Measurements from ENCODE around the gene ZDHHC9. TPM values are rescaled to one million over a fixed set of nuclear protein-coding genes. Genes with fewer than 3 reads are reported as not detected.

The ZDHHC9 gene
- total RNA-seq, 1 donor from 2014 or later: 45.4 TPM

DNA sequence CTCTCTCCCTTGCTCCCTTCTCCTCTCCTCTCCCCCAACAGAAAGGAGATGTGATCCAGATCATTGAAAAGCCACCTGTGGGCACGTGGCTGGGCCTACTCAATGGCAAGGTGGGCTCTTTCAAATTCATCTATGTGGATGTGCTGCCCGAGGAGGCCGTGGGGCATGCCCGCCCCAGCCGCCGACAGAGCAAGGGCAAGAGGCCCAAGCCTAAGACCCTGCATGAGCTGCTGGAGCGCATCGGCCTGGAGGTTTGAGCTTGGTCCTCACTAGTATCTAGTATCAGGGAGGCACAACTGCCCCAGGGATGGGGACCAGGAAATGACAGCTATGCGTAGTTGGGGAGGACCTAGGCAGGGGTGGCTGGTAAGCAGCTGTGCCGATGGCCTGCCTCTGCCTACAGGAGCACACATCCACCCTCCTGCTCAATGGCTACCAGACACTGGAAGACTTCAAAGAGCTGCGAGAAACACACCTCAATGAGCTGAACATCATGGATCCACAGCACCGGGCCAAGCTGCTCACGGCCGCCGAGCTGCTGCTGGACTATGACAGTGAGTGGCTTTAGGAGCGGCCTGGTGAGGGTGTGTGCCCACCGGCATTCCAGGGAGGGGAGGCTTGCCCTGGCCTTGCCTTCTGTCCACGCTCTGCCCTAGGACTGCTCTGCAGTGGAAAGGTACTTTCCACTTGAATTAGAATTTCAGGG lies 50.9 kb downstream of the ZDHHC9 start:
- Mint-ChIP-seq H3K27ac (ENCODE audit: unreplicated experiment) (no peak overlapping the region), H3K9me3 (ENCODE audit: low read depth) (no peaks in the 10 kb centered on the region), H3K4me1 (ENCODE audit: low read depth) (no peaks in the 10 kb centered on the region), H3K36me3 (ENCODE audit: low read depth) (no peaks in the 10 kb centered on the region), H3K27me3 (ENCODE audit: low read depth) (no peaks in the 10 kb centered on the region), H3K4me3 (ENCODE audit: unreplicated experiment) (no peak overlapping the region)
- TF ChIP-seq, protein P1, sequence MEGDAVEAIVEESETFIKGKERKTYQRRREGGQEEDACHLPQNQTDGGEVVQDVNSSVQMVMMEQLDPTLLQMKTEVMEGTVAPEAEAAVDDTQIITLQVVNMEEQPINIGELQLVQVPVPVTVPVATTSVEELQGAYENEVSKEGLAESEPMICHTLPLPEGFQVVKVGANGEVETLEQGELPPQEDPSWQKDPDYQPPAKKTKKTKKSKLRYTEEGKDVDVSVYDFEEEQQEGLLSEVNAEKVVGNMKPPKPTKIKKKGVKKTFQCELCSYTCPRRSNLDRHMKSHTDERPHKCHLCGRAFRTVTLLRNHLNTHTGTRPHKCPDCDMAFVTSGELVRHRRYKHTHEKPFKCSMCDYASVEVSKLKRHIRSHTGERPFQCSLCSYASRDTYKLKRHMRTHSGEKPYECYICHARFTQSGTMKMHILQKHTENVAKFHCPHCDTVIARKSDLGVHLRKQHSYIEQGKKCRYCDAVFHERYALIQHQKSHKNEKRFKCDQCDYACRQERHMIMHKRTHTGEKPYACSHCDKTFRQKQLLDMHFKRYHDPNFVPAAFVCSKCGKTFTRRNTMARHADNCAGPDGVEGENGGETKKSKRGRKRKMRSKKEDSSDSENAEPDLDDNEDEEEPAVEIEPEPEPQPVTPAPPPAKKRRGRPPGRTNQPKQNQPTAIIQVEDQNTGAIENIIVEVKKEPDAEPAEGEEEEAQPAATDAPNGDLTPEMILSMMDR (IDR thresholded peaks at IDR 0.05): no peak
- DNase-seq (ENCODE audit: low spot score): no peak

DNA sequence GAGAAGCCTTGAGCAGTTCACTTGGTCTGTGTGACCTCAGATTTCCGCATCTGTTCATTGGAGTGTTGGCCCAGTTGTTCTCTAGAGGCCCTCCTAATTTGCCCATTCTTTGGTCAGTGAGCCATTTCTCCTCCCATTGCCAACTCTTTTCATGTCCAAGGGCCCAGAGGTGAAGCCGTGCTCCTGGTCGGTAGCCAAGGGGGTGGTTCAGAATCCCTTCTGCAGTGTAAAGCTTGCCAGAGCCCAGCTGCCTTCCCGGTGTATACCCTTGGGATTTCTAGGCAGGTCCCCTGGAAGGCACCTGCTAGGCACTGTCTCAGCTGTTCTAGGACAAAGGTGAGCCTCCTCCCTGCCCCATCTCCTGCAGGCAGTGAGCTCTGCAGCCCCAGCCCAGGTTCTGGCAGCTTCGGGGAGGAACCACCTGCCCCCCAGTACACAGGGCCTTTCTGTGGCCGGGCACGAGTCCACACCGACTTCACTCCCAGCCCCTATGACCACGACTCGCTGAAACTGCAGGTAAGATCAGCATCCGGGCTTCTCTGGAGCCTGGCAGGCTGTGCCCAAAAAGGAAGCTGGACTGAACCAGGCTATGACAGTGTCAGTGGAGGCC lies 51.6 kb downstream of the ZDHHC9 start:
- DNase-seq (ENCODE audit: low spot score): no peak
- Mint-ChIP-seq H3K27ac (ENCODE audit: unreplicated experiment) (no peak overlapping the region), H3K4me3 (ENCODE audit: unreplicated experiment) (no peak overlapping the region), H3K9me3 (ENCODE audit: low read depth) (no peaks in the 10 kb centered on the region), H3K36me3 (ENCODE audit: low read depth) (no peaks in the 10 kb centered on the region), H3K27me3 (ENCODE audit: low read depth) (no peaks in the 10 kb centered on the region), H3K4me1 (ENCODE audit: low read depth) (no peaks in the 10 kb centered on the region)
- TF ChIP-seq, protein P1 (IDR thresholded peaks at IDR 0.05): no peak

DNA sequence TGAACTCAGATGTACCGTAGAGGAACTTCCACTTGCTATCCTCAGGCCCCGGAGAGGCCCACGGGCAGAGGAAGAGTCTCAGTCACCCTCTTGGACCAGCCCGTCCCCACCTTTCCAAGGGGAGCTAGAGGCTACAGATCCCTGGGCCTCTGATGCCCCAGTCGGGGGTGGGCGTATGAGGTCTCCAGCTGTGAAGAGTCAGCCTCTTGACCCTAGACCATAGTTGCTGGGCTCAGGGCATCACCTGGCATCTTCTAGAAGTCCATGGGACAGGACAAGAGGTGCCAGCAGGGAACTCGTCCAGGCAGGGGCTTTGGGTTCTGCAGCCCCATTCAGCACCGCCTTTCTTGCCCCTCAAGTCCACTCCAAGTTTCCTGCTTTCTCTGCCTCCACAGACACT lies 52.4 kb downstream of the ZDHHC9 start:
- no peak for DNase-seq (ENCODE audit: low spot score)
- TF ChIP-seq, protein P1 (IDR thresholded peaks at IDR 0.05): no peak
- no peaks in the 10 kb centered on the region for H3K36me3 Mint-ChIP-seq (ENCODE audit: low read depth)
- H3K4me1 Mint-ChIP-seq (ENCODE audit: low read depth): no peaks in the 10 kb centered on the region
- H3K27me3 Mint-ChIP-seq (ENCODE audit: low read depth): no peaks in the 10 kb centered on the region
- no peak overlapping the region for H3K27ac Mint-ChIP-seq (ENCODE audit: unreplicated experiment)
- H3K9me3 Mint-ChIP-seq (ENCODE audit: low read depth): no peaks in the 10 kb centered on the region
- no peak overlapping the region for H3K4me3 Mint-ChIP-seq (ENCODE audit: unreplicated experiment)

DNA sequence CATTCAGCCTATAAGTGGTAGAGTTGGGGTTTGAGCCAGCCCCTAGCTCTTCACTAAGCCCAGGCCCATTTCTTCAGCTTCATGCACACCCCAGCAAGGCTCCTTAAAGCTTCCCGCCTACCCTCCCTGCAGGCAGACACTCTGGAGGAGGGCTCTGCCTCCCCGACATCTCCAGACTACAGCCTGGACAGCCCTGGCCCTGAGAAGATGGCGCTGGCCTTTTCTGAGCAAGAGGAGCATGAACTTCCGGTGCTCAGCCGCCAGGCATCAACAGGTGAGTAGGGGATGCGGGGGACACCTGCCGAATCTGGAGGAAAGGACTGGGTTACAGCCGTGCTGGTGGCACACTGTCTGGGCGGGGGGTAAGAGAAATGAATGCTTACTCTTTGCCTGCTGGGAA lies 52.9 kb downstream of the ZDHHC9 start:
- no peaks in the 10 kb centered on the region for H3K9me3 Mint-ChIP-seq (ENCODE audit: low read depth)
- DNase-seq (ENCODE audit: low spot score): no peak
- H3K4me1 Mint-ChIP-seq (ENCODE audit: low read depth): no peaks in the 10 kb centered on the region
- no peaks in the 10 kb centered on the region for H3K36me3 Mint-ChIP-seq (ENCODE audit: low read depth)
- no peaks in the 10 kb centered on the region for H3K27me3 Mint-ChIP-seq (ENCODE audit: low read depth)
- no peak overlapping the region for H3K4me3 Mint-ChIP-seq (ENCODE audit: unreplicated experiment)
- TF ChIP-seq, protein P1 (IDR thresholded peaks at IDR 0.05): no peak
- H3K27ac Mint-ChIP-seq (ENCODE audit: unreplicated experiment): no peak overlapping the region

DNA sequence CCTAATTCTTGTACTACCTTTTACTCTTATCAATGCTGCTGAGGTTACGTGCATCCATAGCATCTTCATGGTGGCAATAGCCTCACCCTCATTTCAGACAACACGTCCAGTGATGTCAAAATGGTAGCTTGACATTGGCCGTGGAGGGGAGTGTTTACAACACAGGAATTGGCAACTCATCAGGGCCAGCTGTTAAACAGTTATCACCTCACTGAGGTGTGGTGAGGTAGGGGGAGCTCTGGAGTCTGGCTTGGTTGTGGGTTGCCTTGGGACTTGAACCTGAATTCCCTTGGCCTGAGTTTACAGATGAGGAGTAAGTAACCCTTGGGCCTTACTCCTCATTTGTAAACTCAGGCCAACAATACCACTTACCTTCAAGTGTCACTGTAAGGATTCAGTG lies 53.5 kb downstream of the ZDHHC9 start:
- no peak overlapping the region for H3K27ac Mint-ChIP-seq (ENCODE audit: unreplicated experiment)
- no peak overlapping the region for H3K4me3 Mint-ChIP-seq (ENCODE audit: unreplicated experiment)
- no peak for DNase-seq (ENCODE audit: low spot score)

More for the DNA sequence above, 53.5 kb downstream of the ZDHHC9 start:
- Mint-ChIP-seq H3K36me3 (ENCODE audit: low read depth) (no peaks in the 10 kb centered on the region), H3K4me1 (ENCODE audit: low read depth) (no peaks in the 10 kb centered on the region), H3K9me3 (ENCODE audit: low read depth) (no peaks in the 10 kb centered on the region), H3K27me3 (ENCODE audit: low read depth) (no peaks in the 10 kb centered on the region)
- TF ChIP-seq, protein P1 (IDR thresholded peaks at IDR 0.05): no peak

Data from chondrocyte (in vitro differentiated cells).